CD14-positive monocyte (primary cell): ENCODE measurements around the gene SCYGR2. TPM values are rescaled to one million over a fixed set of nuclear protein-coding genes. Genes with fewer than 3 reads are reported as not detected.

Source experiments
- DNase-seq, 3 donors: peaks; one replicate each; pipeline ENCODE4 v3.0.0-alpha.2; 2011 to 2022
- H2AFZ ChIP-seq: 2 replicates; pipeline ENCODE4 v1.6.0; 2012; ENCODE audit warnings: mild to moderate bottlenecking, low read depth, low read length, inconsistent platforms; ENCODE audit not compliant: insufficient read depth, poor library complexity, severe bottlenecking
- H3K27ac ChIP-seq, 2 donors: 1 replicate in 1 of 2; 2 replicates in 1 of 2; pipeline ENCODE4 v1.5.1; 2012 to 2013; ENCODE audit warnings: low read length in 2 of 2, control low read depth in 1 of 2, inconsistent platforms in 1 of 2, low read depth in 1 of 2, mild to moderate bottlenecking in 1 of 2
- H3K27me3 ChIP-seq, 2 donors: one replicate each; pipeline versions ENCODE4 v1.6.0 to v1.6.1; 2011 to 2013; ENCODE audit warnings: low read length in 2 of 2; ENCODE audit not compliant: control insufficient read depth in 2 of 2, insufficient read depth in 2 of 2
- H3K36me3 ChIP-seq, 2 donors: replicated peaks in 1 of 2; 1 replicate in 1 of 2; 2 replicates in 1 of 2; pipeline versions ENCODE4 v1.5.1 to v1.6.1; 2012 to 2013; ENCODE audit warnings: low read length in 2 of 2, control low read depth in 1 of 2, inconsistent platforms in 1 of 2, mild to moderate bottlenecking in 1 of 2; ENCODE audit not compliant: insufficient read depth in 2 of 2, control insufficient read depth in 1 of 2
- H3K4me1 ChIP-seq, 2 donors: 1 replicate in 1 of 2; 2 replicates in 1 of 2; pipeline versions ENCODE4 v1.5.1 to v1.6.1; 2012 to 2013; ENCODE audit warnings: low read length in 2 of 2, control low read depth in 1 of 2, inconsistent platforms in 1 of 2, mild to moderate bottlenecking in 1 of 2, moderate library complexity in 1 of 2; ENCODE audit not compliant: insufficient read depth in 2 of 2, control insufficient read depth in 1 of 2
- H3K4me2 ChIP-seq: replicated peaks from 2 replicates; pipeline ENCODE3; 2012; ENCODE audit warnings: low read length, moderate library complexity, mild to moderate bottlenecking; ENCODE audit not compliant: poor library complexity, severe bottlenecking; ENCODE audit errors: extremely low read depth
- H3K4me3 ChIP-seq, 3 experiments: fragments of 200-600 bp in 1 of 3; sonication (generic) in 1 of 3; replicated peaks in 1 of 3; 1 replicate in 2 of 3; 2 replicates in 1 of 3; pipeline ENCODE4 v1.5.1; 2011 to 2013; ENCODE audit warnings: low read length in 3 of 3, mild to moderate bottlenecking in 3 of 3, control low read depth in 2 of 3, low read depth in 2 of 3, inconsistent platforms in 1 of 3, moderate library complexity in 1 of 3
- H3K79me2 ChIP-seq: 2 replicates; pipeline ENCODE4 v1.6.0; 2012; ENCODE audit warnings: mild to moderate bottlenecking, control low read depth, inconsistent platforms, low read length, moderate library complexity; ENCODE audit not compliant: insufficient read depth
- H3K9ac ChIP-seq: 2 replicates; pipeline ENCODE4 v1.6.0; 2017; ENCODE audit warnings: low read length, mild to moderate bottlenecking; ENCODE audit not compliant: insufficient read depth, poor library complexity, severe bottlenecking
- H3K9me3 ChIP-seq, 2 donors: replicated peaks in 1 of 2; 1 replicate in 1 of 2; 2 replicates in 1 of 2; pipeline versions ENCODE4 v1.5.1 to v1.6.1; 2012 to 2013; ENCODE audit warnings: low read length in 2 of 2, control low read depth in 1 of 2; ENCODE audit not compliant: control insufficient read depth in 1 of 2, insufficient read depth in 1 of 2
- H4K20me1 ChIP-seq: 2 replicates; pipeline ENCODE4 v1.6.0; 2012; ENCODE audit warnings: mild to moderate bottlenecking, low read length, control low read depth, moderate library complexity; ENCODE audit not compliant: insufficient read depth
- H3K27ac Mint-ChIP-seq, 7 donors: one replicate each; pipeline ENCODE4 v1.8.0; 2020; ENCODE audit warnings: mild to moderate bottlenecking in 7 of 7, mixed read lengths in 7 of 7, moderate library complexity in 6 of 7, inconsistent platforms in 2 of 7
- H3K27me3 Mint-ChIP-seq, 3 donors: one replicate each; pipeline ENCODE4 v1.8.0; 2021 to 2022; ENCODE audit warnings: low read depth in 3 of 3, mild to moderate bottlenecking in 3 of 3, mixed read lengths in 3 of 3, moderate library complexity in 3 of 3, inconsistent platforms in 1 of 3
- H3K36me3 Mint-ChIP-seq, 2 donors: one replicate each; pipeline ENCODE4 v1.8.0; 2020; ENCODE audit warnings: mixed read lengths in 2 of 2, inconsistent platforms in 1 of 2, mild to moderate bottlenecking in 1 of 2
- H3K4me1 Mint-ChIP-seq: one replicate; pipeline ENCODE4 v1.8.0; 2020; ENCODE audit warnings: mild to moderate bottlenecking, mixed read lengths
- H3K4me3 Mint-ChIP-seq, 2 donors: one replicate each; pipeline ENCODE4 v1.8.0; 2020; ENCODE audit warnings: mild to moderate bottlenecking in 2 of 2, mixed read lengths in 2 of 2, moderate library complexity in 1 of 2
- H3K9me3 Mint-ChIP-seq, 7 donors: one replicate each; pipeline ENCODE4 v1.8.0; 2020 to 2022; ENCODE audit warnings: mixed read lengths in 7 of 7, mild to moderate bottlenecking in 6 of 7, moderate library complexity in 6 of 7, inconsistent platforms in 2 of 7
- WGBS: methylation state at CpG from one replicate; pipeline ENCODE4 v1.1.5; 2013; ENCODE audit warnings: missing lambda C conversion rate; ENCODE audit not compliant: insufficient coverage; 5-methylcytosine and 5-hydroxymethylcytosine counted together
- intact Hi-C, 2 donors: fragments of 100-400 bp; cut with micrococcal nuclease; formaldehyde crosslinking; loops; one replicate each; pipeline versions ENCODE4 v1.15.0 to v1.15.1; 2023
- polyA plus RNA-seq, 3 donors: library from polyadenylated mRNA; depleted of rRNA in 1 of 3; unstranded in 2 of 3; stranded (reverse) in 1 of 3; fragments of 300-500 nt in 2 of 3; fragments of >200 nt in 1 of 3; fragmentation: Illumina TruSeq in 2 of 3; gene quantifications; 1 replicate in 2 of 3; 2 replicates in 1 of 3; pipeline ENCODE4 v1.2.3, GENCODE V29; 2012 to 2021
- TF ChIP-seq, protein P1 (sequence below): fragments of 200-600 bp; IDR thresholded peaks from one replicate; pipeline ENCODE4 v1.8.0; 2022; ENCODE audit warnings: antibody characterized with exemption, mild to moderate bottlenecking

Gene SCYGR2
- polyA plus RNA-seq, 3 donors = not detected

DNA sequence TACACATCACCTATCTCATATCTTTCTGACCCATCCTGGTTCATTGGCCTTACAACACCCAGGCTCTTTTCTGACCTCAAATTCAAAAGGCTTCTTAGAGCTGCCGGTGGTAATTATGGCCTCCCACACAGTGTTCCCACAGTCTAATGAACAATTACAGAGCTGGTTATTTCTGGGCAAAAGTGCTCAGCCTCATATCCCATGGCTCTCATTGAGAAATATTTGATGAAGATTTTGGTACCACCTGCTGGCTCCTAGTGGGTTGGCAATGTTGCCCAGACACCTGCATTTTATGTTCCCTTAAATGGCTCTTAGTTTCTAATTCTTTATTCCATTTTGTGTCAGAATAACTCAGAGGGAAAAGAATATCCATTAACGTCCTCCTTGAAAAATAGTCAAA, 20.1 kb upstream of the SCYGR2 start:
- H3K27me3 Mint-ChIP-seq = peaks cover 0 to 7% (median 2%) of the 10 kb centered on the region in 3 donors
- no peak overlapping the region for H3K27ac Mint-ChIP-seq
- DNase-seq = no peak
- TF ChIP-seq, protein P1, sequence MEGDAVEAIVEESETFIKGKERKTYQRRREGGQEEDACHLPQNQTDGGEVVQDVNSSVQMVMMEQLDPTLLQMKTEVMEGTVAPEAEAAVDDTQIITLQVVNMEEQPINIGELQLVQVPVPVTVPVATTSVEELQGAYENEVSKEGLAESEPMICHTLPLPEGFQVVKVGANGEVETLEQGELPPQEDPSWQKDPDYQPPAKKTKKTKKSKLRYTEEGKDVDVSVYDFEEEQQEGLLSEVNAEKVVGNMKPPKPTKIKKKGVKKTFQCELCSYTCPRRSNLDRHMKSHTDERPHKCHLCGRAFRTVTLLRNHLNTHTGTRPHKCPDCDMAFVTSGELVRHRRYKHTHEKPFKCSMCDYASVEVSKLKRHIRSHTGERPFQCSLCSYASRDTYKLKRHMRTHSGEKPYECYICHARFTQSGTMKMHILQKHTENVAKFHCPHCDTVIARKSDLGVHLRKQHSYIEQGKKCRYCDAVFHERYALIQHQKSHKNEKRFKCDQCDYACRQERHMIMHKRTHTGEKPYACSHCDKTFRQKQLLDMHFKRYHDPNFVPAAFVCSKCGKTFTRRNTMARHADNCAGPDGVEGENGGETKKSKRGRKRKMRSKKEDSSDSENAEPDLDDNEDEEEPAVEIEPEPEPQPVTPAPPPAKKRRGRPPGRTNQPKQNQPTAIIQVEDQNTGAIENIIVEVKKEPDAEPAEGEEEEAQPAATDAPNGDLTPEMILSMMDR = no peak
- Histone ChIP-seq H3K27me3 (no peaks in the 10 kb centered on the region), H3K36me3 (no peaks in the 10 kb centered on the region), H3K9ac (no peak overlapping the region), H3K4me3 (no peak overlapping the region), H3K27ac (no peak overlapping the region), H3K9me3 (peaks cover 12 to 13% of the 10 kb centered on the region in 2 donors), H3K4me2 (no peak overlapping the region), H4K20me1 (no peaks in the 10 kb centered on the region), H3K79me2 (no peaks in the 10 kb centered on the region), H2AFZ (no peak overlapping the region), H3K4me1 (no peaks in the 10 kb centered on the region)
- 80% methylated on average over 1 of the region's 2 CpGs for WGBS
- H3K9me3 Mint-ChIP-seq = peaks cover 8 to 15% (median 14%) of the 10 kb centered on the region in 7 donors
- H3K4me1 Mint-ChIP-seq = no peaks in the 10 kb centered on the region
- intact Hi-C loops = no loop called here
- H3K36me3 Mint-ChIP-seq = no peaks in the 10 kb centered on the region
- H3K4me3 Mint-ChIP-seq = no peak overlapping the region

DNA sequence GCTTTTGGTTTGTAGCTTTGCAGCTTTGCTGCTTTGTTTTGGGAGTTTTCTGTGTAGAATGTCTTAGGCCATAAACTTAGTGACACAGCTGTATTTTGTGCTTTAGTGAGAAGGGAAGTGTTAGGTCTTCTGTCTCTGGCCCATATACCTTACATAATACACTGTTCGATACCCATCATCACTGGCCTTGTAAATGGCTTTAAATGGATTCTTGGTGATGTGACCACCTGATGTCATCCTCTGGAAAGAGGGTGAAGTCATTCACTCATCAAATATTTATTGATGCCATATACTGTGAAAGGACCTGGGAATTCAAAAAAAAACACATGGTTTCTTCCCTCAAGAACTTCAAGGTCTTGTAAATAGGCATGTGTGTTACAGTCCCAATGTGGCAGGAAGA, 18.9 kb upstream of the SCYGR2 start:
- Histone ChIP-seq H3K4me2 (no peak overlapping the region), H3K4me1 (no peaks in the 10 kb centered on the region), H3K27ac (no peak overlapping the region), H3K27me3 (no peaks in the 10 kb centered on the region), H3K4me3 (no peak overlapping the region), H4K20me1 (no peaks in the 10 kb centered on the region), H2AFZ (no peak overlapping the region), H3K9me3 (peaks cover 12 to 13% of the 10 kb centered on the region in 2 donors), H3K79me2 (no peaks in the 10 kb centered on the region), H3K9ac (no peak overlapping the region), H3K36me3 (no peaks in the 10 kb centered on the region)
- H3K27ac Mint-ChIP-seq = no peak overlapping the region
- no peaks in the 10 kb centered on the region for H3K36me3 Mint-ChIP-seq
- no CpG with 5 or more reads among the region's 1 CpG for WGBS
- DNase-seq = no peak
- TF ChIP-seq, protein P1 = no peak
- H3K9me3 Mint-ChIP-seq = peaks cover 8 to 17% (median 14%) of the 10 kb centered on the region in 7 donors
- H3K4me3 Mint-ChIP-seq = no peak overlapping the region
- peaks cover 0 to 7% (median 3%) of the 10 kb centered on the region in 3 donors for H3K27me3 Mint-ChIP-seq
- no peaks in the 10 kb centered on the region for H3K4me1 Mint-ChIP-seq
- intact Hi-C loops = no loop called here
